Measurements from ENCODE around the gene ZNF764.
"Not testable (repeated sequence)": the region's sequence is repeated elsewhere in the genome, so short reads cannot be mapped to it uniquely, and the experiment has no call there.

ZNF764 gene

DNA sequence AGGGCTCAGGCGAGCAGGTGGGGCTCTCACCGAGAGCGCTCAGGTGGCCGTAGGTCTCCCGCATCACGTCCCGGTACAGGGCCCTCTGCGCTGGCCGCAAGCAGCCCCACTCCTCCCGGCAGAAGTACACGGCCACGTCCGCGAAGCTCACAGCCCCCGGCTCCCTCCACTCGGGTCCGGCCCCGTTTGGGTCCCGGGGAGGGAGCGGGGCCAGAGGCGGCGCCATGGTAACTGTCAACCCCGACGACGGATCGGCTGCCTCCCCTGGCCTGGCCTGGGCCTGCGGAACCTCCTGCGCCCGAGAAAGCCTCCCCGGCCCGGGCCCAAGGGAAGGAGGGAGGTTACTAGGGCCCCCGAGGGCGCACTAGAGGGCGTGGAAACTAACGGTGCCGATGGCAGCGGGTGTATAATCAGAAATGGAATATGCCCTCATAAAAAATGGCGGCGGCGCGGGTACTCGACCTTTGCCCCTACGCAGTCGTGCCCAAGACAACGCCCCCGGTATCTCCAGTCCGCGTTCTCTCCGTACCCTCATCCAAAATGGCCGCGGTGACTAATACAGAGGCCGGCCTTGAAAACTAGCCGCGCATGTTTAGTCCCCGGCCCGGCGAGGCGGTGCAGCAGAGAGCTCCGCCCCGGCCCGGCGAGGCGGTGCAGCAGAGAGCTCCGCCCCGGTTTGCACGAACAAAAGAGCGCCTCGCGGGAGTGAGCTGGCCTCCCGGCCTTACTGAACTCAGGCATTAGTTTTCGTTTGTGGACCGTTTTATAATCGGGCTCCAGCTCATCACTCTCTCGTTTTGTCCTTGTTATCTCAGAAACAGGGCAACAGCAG, at the start of gene ZNF764:
Gene ZNF764 (minus strand): TSS at position 418 of the 832 bp plus-strand sequence. CDS start 192 bp downstream, at position 226.
- peak; percentile 90 to 92 for DNase-seq (ENCODE audit: low read depth in 2 of 2)

DNA sequence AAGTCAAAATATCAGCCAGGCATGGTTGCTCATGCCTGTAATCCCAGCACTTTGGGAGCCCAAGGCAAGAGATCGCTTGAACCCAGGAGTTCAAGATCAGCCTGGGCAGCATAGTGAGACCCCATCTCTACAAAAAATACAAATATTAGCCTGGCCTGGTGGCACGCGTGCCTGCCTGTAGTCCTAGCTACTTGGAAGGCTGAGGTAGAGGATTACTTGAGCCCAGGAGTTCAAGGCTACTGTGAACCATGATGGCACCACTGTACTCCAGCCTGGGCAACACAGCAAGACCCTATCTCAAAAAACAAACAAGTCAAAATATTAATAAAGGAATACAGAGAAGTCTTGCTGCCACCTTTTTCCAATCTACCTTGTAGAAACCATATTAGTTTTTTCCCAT, 47.8 kb upstream of the ZNF764 start:
- DNase-seq (ENCODE audit: low read depth in 2 of 2), result no peak

DNA sequence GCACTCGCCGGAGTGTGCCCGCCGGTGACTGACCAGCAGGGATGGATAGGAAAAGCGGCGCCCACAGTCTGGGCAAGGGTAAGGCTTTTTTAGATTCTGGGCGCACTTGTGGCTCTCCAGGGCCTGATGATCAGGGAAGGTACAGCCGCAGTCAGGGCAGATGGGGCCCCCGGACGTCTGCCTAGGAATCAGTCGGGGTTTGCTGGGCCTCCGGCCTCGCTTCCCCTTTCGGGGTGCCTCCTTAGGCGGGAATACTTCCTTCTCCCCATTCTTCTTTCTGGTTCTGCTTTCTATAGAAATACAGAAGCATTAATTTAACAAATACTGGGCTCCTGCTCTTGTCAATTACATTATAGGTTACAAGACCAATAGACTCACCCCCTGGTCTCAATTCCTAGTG, 47.0 kb upstream of the ZNF764 start:
- no peak for DNase-seq (ENCODE audit: low read depth in 2 of 2)

DNA sequence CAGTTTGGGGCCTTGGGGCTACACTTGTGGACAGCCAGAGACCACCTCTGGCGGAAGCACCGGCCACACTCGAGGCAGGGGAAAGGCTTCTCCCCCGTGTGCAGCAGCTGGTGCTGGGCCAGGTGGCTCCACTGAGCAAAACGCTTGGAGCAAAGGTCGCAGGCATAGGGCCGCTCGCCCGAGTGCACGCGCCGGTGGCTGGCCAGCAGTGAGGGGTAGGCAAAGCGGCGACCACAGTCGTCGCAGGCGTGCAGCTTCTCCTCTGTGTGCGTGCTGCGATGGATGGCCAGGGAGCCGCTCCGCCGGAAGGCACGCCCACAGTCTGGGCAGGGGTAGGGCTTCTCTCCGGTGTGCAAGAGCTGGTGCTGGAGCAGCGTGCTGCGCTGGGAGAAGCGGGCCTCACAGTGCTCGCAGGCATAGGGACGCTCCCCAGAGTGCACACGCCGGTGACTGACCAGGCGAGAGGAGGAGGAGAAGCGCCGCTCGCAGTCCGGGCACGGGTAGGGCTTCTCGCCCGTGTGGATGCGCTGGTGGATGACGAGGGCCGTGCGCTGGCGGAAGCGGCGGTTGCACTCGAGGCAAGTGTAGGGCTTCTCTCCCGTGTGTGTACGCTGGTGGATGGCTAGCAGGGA, 46.3 kb upstream of the ZNF764 start:
- DNase-seq (ENCODE audit: low read depth in 2 of 2), result no peak

DNA sequence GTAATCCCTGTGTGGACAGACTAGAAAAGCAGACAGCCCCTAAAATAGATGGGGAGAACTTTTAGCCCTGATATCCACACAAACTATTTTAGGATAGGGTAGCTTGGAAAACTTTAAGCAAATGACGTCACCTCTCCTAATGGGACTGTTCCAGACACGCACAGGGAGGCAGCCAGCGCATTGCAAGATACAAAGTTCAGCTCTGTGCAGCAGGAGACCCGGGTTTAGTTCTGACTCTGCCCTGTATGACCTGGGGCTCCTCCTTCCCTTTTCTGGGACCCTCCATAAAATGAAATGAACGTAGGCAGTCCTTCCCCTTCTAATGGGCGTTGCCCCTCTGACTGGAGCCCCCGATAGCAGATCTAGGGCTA, 45.8 kb upstream of the ZNF764 start:
- DNase-seq (ENCODE audit: low read depth in 2 of 2), result no peak

- no peak for DNase-seq (ENCODE audit: low read depth in 2 of 2)
These were observed 44.6 kb upstream of the ZNF764 start for GRCh38 chr16:30602616-30603277.

- DNase-seq (ENCODE audit: low read depth in 2 of 2), result no peak
These were observed 43.8 kb upstream of the ZNF764 start for GRCh38 chr16:30601966-30602365.

DNA sequence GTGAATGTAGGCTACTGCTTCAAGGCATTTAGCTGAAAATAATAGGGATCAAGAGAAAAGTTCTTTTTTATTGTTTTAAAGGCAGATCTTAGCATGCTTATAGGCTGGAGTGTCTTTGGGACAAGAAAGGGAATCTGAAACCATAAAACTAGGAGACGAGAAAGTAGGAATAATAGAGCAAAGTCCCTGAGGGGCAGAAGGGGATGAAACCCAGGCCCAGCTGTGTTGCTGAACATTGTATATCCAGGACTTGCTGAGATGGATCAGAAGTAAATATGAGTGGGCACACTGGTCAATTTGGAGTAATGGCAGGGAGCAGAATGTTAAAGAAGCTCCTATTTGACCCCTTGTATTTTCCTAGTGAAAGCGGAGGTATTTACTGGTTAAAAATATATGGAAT, 42.8 kb upstream of the ZNF764 start:
- DNase-seq (ENCODE audit: low read depth in 2 of 2), result no peak

DNA sequence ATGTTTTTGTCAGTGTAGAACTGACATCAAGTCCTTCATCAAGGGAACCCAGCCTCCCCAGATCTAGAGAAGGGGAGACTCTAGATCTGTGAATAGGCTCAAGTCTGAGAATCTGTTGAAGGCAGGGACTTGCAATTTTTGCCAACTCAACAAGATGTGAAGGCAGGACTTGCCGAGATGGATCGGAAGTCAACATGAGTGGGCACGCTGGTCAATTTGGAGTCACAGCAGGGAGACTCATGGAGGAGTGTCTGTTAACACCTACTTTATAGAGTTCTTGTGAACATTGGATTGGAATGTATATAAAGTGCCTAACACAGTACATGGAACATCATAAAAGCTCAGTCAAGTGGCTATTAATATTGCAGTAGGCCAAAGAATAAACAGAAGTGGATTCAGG, 42.0 kb upstream of the ZNF764 start:
- no peak for DNase-seq (ENCODE audit: low read depth in 2 of 2)

DNA sequence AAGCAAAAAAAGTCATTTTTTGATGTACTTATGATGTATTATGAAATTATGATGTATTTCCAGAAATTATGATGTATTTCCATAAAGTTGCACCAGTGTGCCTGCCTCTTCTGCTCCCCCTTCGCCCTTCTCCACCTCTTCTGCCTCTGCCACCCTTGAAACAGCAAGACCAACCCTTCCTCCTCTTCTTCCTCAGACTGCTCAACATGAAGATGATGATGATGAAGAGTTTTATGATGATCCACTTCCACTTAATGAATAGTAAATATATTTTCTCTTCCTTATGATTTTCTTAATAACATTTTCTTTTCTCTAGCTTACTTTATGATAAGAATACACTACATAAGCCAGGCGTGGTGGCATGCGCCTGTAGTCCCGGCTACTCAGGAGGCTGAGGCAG, 34.7 kb upstream of the ZNF764 start:
- DNase-seq (ENCODE audit: low read depth in 2 of 2), result no peak

DNA sequence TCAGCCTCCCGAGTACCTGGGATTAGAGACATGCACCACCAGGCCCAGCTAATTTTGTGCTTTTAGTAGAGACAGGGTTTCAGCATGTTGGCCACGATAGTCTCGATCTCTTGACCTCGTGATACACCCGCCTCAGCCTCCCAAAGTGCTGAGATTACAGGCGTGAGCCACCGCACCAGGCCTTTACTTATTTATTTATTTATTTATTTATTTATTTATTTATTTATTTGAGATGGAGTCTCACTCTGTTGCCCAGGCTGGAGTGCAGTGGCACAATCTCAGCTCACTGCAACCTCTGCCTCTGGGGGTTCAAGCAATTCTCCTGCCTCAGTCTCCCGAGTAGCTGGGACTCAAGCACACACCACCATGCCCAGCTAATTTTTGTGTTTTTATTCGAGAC, 32.7 kb upstream of the ZNF764 start:
- DNase-seq (ENCODE audit: low read depth in 2 of 2), result not testable (repeated sequence)

GRCh38 chr16:30589582-30589981, 31.4 kb upstream of the ZNF764 start:
- DNase-seq (ENCODE audit: low read depth in 2 of 2), result not testable (repeated sequence)

GRCh38 chr16:30588651-30589050, 30.5 kb upstream of the ZNF764 start:
- DNase-seq (ENCODE audit: low read depth in 2 of 2), result no peak

- peak; percentile 75 to 84 for DNase-seq (ENCODE audit: low read depth in 2 of 2)
These were observed 27.4 kb upstream of the ZNF764 start, which contains the start of gene ZNF785 for GRCh38 chr16:30585400-30586191. TSS of gene ZNF785 (minus strand) at chr16:30585697. CDS start at chr16:30585611, 86 bp downstream.

DNA sequence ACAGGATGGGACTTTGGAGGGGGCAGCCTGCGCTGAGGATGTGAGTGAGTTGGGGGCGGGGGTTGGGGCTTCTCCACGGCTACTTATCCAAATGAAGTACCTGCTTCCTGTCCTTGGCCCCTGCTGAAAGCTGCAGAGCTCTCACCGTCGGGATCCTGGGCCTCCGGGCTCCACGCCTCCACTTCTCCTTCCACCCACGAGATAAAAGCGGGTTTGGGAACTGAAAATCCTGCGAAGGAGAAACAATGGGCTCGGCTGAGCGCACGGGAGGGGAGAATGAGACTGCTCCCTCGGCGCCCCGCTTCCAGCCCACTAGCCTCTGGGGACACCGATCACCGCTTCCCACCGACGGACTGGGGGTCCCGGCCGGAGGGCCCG, 26.8 kb upstream of the ZNF764 start:
- DNase-seq (ENCODE audit: low read depth in 2 of 2), result no peak

- DNase-seq (ENCODE audit: low read depth in 2 of 2), result no peak
These were observed 24.6 kb upstream of the ZNF764 start for GRCh38 chr16:30582611-30583340.

- no peak for DNase-seq (ENCODE audit: low read depth in 2 of 2)
These were observed 23.3 kb upstream of the ZNF764 start for GRCh38 chr16:30581457-30581856.

DNA sequence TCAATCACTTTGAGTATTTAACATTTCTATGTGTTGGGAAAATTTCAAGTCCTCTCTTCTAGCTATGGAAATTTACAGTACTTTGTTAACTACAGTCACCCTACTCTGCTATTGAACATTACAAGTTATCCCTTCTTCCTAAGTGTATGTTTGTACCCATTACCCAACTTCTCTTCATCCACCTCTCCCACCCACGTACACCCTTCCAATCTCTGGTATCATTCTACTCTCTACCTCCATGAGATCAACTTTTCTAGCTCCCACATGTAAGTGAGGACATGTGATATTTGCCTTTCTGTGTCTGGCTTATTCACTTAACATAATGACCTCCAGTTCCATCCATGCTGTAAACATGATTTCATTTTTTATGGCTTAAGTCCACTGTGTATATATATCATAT, 16.5 kb upstream of the ZNF764 start:
- no peak for DNase-seq (ENCODE audit: low read depth in 2 of 2)

DNA sequence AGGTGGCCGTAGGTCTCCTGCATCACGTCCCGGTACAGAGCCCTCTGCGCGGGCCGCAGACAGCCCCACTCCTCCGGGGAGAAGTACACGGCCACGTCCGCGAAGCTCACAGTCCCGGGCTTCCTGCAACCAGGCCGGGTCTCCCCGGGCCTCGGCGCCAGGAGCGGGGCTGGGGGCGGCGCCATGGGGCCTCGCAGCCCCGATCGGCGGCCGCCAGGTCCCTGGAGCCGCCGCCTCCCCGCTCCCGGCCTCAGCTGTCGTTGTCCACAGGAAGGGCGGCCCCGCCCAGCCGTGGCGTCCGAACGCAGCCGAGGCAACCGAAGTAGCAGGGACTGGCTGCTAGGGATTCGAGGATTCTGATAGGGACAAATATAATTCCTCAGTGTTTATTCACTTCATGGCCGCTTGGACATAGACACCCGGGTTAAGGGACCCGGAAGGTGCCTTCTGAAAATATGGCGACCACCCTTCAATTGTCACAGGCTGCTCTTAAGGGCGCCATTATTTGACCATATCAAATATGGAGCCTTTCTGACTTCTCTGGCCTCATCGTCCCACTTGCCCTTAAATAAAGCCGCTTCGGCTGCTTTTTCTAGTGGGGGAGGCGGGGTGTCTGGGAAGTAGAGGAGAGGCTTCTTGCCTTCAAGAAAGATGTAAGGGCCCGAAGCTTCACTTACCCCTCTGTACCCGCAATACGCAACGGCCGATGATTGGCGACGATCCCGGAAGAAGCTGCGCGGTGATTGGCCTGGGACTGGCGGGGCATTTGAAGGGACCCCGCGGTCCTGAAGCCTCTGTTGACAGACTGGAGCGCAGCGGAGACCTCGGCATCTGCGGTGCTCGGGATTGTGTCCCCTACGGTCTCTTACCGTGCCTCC, 13.5 kb upstream of the ZNF764 start, which contains the start of gene ZNF688:
Gene ZNF688 (minus strand): TSS at position 270 of the 878 bp plus-strand sequence. CDS start 85 bp downstream, at position 185.
- DNase-seq (ENCODE audit: low read depth in 2 of 2), result peak; percentile 81 to 93

Data from stimulated activated CD4-positive, alpha-beta T cell treated with anti-CD3 and anti-CD28 coated beads, Interleukin-1b, Interleukin-23, amount 100 ng/mL, for 4 hours (primary cell).